ENCODE measurements around the gene BSDC1.

BSDC1 gene

DNA sequence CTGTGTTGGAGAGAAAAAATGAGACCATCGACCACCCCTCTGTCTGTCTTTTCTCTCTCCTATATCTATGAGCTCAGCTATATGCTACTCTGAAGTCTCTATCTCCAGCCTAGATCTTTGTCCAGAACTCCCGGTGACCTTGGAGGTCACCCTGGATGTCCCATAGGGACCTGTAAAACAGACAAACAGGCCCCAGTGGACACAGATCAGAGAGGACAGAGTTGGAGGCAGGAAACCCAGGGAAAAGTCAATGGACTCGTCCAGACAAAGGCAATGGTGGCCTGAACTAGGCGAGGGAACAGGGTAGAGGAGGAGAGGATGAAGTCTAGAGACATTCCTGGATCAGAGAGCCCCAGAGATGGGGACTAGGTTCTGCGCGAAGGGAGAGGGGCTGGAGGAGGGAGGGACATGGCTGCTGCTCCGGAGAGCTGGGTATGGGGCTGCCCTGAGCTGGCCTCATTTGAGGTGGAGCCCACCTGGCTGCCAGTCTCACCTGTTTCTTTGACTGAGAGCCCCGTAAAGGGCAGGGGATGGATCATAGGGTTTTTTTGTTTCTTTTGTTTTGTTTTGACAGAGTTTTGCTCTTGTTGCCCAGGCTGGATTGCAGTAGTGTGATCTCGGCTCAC lies 47.6 kb downstream of the BSDC1 start:
- TF ChIP-seq, protein P1, sequence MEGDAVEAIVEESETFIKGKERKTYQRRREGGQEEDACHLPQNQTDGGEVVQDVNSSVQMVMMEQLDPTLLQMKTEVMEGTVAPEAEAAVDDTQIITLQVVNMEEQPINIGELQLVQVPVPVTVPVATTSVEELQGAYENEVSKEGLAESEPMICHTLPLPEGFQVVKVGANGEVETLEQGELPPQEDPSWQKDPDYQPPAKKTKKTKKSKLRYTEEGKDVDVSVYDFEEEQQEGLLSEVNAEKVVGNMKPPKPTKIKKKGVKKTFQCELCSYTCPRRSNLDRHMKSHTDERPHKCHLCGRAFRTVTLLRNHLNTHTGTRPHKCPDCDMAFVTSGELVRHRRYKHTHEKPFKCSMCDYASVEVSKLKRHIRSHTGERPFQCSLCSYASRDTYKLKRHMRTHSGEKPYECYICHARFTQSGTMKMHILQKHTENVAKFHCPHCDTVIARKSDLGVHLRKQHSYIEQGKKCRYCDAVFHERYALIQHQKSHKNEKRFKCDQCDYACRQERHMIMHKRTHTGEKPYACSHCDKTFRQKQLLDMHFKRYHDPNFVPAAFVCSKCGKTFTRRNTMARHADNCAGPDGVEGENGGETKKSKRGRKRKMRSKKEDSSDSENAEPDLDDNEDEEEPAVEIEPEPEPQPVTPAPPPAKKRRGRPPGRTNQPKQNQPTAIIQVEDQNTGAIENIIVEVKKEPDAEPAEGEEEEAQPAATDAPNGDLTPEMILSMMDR (IDR thresholded peaks at IDR 0.05; ENCODE audit: insufficient read depth, low read length, poor library complexity, severe bottlenecking): no peak
- H3K27me3 ChIP-seq (replicated peaks; ENCODE audit: control insufficient read depth, insufficient read depth, low read length): no peaks in the 10 kb centered on the region
- H3K36me3 ChIP-seq (ENCODE audit: control insufficient read depth, insufficient read depth, low read length): no peaks in the 10 kb centered on the region
- no peak overlapping the region for H3K4me3 ChIP-seq (replicated peaks; ENCODE audit: low read depth, low read length)
- DNase-seq (ENCODE audit: extremely low read depth, insufficient read length): no peak

DNA sequence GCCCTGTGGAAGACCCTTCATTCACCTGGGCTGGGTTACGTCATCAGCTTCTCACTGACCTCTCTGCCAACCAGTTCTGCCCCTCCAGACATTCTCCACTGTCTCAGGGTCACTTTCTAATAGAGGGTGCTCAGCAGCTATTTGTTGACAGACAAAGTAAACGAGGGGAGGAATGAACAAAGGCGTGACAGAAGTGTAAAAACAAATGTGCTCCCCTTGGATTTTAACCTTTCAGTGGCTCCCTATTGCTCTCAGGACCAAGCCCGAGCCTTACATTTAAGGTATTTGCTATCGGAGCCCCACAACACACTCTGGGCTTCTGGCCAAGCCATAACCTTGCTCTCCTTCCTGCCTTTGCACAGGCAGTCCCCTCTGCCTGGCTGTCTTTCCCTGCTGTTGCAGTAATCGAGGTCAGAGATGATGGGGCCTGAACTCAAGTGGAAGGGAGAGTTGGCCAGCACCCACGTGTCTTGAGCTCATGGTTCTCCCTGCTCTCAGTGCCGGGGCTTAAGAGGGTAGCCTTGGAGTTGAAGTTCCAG lies 48.9 kb downstream of the BSDC1 start:
- no peak for DNase-seq (ENCODE audit: extremely low read depth, insufficient read length)
- no peaks in the 10 kb centered on the region for H3K27me3 ChIP-seq (replicated peaks; ENCODE audit: control insufficient read depth, insufficient read depth, low read length)
- H3K4me3 ChIP-seq (replicated peaks; ENCODE audit: low read depth, low read length): no peak overlapping the region
- TF ChIP-seq, protein P1 (IDR thresholded peaks at IDR 0.05; ENCODE audit: insufficient read depth, low read length, poor library complexity, severe bottlenecking): no peak
- no peaks in the 10 kb centered on the region for H3K36me3 ChIP-seq (ENCODE audit: control insufficient read depth, insufficient read depth, low read length)

DNA sequence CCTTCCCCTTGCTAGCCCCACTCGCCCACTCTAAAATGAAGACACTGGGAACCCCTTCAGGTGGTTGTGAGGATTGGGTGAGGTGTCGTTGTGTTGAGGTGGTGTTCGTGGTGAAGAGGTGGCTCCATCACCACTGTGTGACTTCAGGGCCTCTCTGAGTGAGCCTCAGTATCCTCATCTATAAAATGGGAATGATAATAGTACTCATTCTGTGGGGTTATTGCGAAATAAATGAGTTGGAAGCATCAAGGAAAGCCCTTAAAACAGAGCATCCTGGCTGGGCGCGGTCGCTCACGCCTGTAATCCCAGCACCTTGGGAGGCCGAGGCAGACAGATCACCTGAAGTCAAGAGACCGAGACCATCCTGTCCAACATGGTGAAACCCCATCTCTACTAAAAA lies 51.5 kb downstream of the BSDC1 start:
- DNase-seq (ENCODE audit: extremely low read depth, insufficient read length): no peak
- H3K36me3 ChIP-seq (ENCODE audit: control insufficient read depth, insufficient read depth, low read length): no peaks in the 10 kb centered on the region
- TF ChIP-seq, protein P1 (IDR thresholded peaks at IDR 0.05; ENCODE audit: insufficient read depth, low read length, poor library complexity, severe bottlenecking): no peak

DNA sequence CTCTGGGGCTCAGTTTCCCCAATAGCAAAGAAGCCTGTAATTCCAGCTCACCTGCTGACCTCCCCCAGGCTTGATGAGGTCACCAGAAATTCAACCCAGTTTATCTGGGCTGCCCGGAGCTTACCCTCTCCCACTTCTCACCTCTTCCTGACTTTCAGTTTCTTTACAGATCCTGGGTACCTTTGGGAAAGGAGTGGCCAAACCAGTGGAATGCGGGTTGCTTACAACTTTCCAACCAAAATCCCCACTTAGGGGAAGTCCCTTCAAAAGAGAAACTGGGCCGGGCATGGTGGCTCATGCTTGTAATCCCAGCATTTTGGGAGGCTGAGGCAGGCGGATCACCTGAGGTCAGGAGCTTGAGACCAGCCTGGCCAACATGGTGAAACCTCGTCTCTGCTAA lies 52.3 kb downstream of the BSDC1 start:
- Histone ChIP-seq H3K4me3 (replicated peaks; ENCODE audit: low read depth, low read length) (no peak overlapping the region), H3K36me3 (ENCODE audit: control insufficient read depth, insufficient read depth, low read length) (no peaks in the 10 kb centered on the region), H3K27me3 (replicated peaks; ENCODE audit: control insufficient read depth, insufficient read depth, low read length) (no peaks in the 10 kb centered on the region)
- TF ChIP-seq, protein P1 (IDR thresholded peaks at IDR 0.05; ENCODE audit: insufficient read depth, low read length, poor library complexity, severe bottlenecking): no peak
- no peak for DNase-seq (ENCODE audit: extremely low read depth, insufficient read length)

More for the DNA sequence above, 51.5 kb downstream of the BSDC1 start:
- H3K27me3 ChIP-seq (replicated peaks; ENCODE audit: control insufficient read depth, insufficient read depth, low read length): no peaks in the 10 kb centered on the region
- no peak overlapping the region for H3K4me3 ChIP-seq (replicated peaks; ENCODE audit: low read depth, low read length)

DNA sequence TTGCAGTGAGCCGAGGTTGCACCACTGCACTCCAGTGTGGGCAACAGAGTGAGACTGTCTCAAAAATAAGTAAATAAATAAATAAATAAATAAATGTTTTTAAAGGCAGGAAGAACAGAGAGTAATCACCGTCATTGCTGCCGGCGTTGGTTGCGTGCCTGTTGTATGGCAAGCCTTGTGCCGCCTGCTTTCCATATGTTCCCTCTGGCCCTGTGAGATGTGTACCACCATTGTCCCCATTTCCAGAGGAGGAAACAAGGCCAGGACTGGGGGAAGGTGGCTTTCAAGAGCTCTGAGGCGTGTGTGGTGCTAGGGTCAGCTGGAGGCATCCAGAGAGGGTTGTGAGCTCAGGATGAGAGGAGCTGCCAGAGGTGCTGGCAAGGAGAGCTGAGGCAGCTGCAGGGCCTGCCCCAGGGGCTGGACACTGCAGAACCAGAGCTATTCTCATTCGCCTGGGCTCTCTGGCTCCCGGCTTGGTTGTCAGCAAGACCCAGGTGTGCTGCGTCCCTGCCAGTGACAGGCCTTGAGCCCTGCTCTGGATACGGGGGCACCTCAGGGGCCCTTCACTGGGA lies 53.0 kb downstream of the BSDC1 start:
- no peak for DNase-seq (ENCODE audit: extremely low read depth, insufficient read length)
- no peaks in the 10 kb centered on the region for H3K27me3 ChIP-seq (replicated peaks; ENCODE audit: control insufficient read depth, insufficient read depth, low read length)
- no peaks in the 10 kb centered on the region for H3K36me3 ChIP-seq (ENCODE audit: control insufficient read depth, insufficient read depth, low read length)
- no peak overlapping the region for H3K4me3 ChIP-seq (replicated peaks; ENCODE audit: low read depth, low read length)
- TF ChIP-seq, protein P1 (IDR thresholded peaks at IDR 0.05; ENCODE audit: insufficient read depth, low read length, poor library complexity, severe bottlenecking): no peak

Data from GM06990 (cell line).